ENCODE results near the gene IQSEC3.
"Not testable (repeated sequence)": the region's sequence is repeated elsewhere in the genome, so short reads cannot be mapped to it uniquely, and the experiment has no call there.

IQSEC3 gene

DNA sequence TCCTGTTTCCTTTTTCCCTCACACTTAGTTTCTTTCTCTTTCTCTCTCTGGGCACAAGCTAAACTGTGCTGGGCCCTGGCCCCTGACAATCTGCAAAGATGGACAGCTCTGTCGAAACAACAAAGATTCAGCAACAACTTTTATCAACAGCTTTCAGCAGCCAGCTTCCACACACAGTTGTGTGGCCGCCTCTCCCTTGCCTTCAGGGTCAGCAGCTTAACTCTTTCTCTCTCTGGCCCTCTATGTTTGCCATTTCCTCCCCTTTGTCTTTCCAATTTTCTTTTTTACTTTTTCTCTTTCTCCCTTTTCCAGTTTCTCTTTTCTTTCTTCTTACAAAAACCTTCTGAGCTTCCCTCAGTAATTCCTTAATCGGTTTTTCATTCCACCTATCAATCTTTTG, 43.3 kb downstream of the IQSEC3 start:
- no peak for DNase-seq (ENCODE audit: low read depth in 2 of 3, low spot score in 2 of 3)

DNA sequence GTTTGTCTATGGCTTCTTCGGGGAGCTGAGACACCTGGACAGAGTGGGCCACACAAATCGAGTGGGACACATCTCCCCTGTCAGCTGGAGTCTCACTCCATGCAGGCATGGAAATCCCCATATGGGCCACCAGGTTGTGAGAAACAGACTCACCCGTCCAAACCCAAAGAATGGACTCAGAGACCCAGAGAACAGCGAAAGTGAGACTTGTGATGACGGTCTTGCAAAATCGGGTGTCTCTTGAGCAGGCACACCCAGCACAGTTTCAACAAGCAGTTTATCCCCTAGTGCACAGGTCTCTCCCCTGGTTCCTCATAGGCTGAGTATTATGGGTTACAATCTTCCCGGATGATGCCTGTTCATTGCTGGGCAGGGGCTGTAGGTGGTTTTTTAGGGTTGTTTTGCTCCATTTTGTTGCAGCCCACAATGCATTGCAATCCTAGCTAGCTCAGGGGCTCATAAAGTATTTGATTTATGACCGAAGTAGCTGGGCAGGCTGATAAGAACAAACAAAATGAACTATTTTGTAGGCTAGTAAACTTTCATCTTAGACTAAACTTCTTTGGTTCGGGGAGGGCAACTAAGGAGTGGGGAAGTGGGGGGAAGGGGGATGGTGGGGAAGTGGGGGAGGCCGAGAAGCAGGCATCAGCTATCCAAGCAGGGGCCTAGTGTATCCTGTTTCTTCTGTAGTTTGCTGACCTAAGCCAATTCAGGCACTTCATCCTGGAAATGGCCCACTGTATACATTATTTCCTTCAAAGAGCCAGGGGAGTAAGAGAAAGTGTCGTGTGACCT, 45.3 kb downstream of the IQSEC3 start:
- DNase-seq (ENCODE audit: low read depth in 2 of 3, low spot score in 2 of 3) = no peak

DNA sequence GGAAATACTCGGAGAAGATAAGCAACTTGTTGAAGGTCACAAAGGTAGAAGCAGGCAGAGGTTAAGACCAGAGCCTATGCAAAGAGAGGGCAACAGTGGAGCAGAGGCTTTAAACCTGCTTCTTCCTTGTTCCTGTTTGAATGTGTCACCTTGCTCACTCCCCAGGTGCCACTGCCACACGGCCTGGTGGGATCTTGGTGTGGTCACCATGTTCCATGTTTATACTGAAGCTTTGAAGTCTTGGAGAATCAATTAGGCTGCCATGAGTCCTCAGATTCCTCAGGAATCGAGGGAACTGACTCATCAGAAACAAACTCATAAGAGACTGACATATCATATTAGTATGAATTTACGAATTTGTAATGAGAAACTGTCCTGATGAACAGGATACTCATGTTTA, 46.8 kb downstream of the IQSEC3 start:
- DNase-seq (ENCODE audit: low read depth in 2 of 3, low spot score in 2 of 3) = no peak

DNA sequence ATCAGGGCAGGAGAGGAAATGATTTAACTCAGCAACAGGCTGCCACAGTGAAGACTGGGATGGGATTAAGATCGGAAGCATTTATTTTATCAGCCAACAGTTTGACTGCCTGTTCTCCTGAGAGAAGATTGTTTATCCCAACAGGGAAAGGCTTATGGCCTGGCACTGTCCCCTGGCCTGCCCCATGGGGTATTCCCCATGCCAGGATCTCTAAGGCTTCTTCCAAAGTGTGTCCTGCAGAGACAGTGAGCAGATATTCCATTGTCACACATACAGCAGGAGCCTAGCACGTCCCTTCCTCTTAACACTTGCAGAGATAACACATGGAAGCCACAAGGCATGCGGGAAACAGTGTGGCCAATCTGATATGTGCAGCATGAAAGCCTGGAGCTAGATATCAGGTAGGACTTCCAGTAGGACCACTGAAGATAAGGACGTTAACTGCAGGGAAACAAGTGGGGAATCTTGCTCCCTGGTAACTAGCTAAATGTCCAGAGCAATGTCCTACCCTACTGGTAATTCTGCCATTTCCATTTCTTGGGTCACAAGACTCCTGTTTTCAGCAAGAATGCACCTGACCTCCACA, 48.2 kb downstream of the IQSEC3 start:
- DNase-seq (ENCODE audit: low read depth in 2 of 3, low spot score in 2 of 3) = no peak

DNA sequence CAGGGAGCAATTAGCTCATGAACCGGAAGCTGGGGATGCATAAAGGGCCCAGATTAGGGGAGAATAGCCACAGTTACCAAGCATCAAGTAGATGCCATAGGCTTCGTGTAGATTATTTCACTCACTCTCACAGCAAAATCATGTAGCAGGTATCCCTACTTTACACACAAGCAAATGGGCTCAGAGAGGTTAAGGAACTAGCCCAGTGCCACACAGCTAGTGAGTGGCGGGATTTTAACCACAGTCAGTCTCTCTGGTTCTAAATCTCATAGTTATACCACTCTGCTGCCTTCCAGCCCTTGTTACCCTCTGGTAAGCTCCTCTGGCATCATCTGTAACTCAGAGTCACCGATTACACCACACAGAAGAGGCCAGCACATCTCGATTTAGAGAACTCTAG, 49.0 kb downstream of the IQSEC3 start:
- DNase-seq (ENCODE audit: low read depth in 2 of 3, low spot score in 2 of 3) = no peak

DNA sequence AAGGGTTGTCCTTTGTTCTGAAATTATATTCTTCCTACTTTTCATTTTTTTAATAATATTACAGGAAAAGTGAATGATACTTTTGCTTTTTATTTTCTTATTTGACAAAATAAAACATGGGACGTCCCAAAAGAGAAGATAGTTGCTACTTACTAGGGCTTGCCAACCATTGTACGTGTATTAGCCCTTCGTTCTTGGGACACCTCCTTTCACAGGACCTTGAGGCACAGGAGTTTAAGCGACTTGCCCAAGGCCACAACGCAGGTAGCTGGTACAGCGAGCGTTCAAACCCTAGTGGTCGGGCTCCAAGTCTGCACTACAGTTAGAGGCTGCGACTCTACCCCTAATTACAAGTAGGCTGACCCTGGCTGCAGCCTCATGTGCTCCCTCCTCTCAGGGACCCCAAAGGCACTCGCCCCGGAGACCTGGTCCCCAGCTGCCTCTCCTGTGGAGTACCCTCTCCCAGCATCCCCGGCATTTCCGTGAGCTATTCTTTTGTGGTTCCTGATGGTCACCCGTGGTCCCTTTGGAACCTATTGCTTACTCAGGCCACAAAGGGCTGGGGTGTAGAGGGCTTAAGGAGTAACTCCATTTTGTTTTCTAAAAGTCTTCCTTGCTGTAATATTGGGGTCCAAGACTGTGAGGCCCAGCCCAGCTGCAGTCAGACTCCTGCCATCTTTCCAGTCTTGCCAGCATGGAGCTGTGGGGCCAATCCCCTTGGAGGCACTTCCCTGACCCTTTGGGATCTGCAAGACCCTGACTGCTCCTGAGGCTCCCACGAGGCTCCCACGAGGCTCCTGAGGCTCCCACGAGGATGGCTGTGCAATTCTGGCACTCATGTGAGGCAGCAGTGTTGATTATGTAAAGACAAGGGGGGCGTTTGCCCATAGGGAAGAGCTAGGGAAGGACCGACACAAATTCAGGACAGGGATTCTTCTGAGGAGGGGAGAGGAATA, 49.7 kb downstream of the IQSEC3 start:
- DNase-seq (ENCODE audit: low read depth in 2 of 3, low spot score in 2 of 3) = no peak

DNA sequence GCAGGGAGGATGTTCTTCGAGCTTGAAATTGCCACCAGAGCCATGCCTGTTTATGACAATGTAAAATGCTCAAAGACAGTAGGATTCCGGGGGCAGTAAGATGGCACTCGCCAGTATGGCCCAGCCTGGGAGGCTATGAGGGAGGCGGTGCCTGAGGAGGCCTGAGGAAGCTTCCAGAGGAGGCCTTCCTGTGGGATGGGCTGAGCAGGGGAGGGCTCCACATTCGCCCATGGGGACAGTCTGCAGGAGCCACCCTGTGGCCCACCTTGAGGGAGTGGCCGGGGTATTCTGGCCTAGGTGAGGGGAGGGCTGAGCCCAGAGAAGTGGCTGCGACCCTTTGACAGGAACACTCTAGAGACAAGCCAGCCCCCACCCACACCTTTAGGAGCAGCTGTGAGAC, 50.7 kb downstream of the IQSEC3 start:
- no peak for DNase-seq (ENCODE audit: low read depth in 2 of 3, low spot score in 2 of 3)

DNA sequence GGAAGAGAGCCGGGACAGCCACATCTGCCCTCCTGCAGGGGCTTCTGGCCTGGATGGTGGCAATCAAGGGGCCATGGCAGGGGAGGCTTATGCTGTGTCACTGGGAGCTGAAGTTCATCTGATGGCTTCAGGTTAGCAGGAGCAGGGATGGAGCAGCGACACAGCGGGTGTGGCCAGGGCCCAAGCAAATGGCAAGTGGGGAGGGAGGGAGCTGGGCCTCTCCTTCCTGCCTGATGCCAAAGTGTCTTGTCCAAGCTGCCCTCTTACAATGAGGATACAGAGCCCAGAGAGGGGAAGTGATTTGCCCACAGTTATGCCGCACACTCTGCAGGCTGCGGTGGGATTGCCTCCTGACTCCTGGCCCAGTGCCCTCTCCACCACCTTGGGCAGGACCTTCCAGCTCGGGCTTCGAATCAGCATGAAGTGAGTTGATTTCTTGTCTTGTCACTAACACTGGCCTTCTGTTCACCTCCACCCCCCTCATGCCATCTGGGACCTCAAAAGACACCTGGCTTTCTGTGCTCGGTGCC, 51.3 kb downstream of the IQSEC3 start:
- DNase-seq (ENCODE audit: low read depth in 2 of 3, low spot score in 2 of 3) = no peak

DNA sequence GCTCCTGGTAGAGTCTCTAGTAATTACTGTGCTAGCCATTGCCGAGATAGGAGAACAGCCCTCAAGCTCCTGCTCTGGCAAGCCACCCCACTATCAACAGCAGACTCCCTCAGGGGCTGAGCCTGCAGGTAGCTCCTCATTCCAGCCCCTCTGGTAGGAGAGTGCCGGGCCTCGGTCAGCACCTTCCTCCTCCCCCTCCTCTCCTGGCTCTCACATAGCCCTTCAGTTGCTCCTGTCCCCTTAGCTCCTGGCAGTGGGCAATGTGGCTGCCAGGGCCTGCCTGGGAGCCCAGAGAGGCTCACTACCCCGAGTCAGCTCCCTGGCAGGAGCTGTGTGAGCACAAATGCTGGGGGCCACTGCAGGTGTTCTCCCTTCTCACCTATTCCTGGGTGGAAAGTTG, 52.0 kb downstream of the IQSEC3 start:
- no peak for DNase-seq (ENCODE audit: low read depth in 2 of 3, low spot score in 2 of 3)

DNA sequence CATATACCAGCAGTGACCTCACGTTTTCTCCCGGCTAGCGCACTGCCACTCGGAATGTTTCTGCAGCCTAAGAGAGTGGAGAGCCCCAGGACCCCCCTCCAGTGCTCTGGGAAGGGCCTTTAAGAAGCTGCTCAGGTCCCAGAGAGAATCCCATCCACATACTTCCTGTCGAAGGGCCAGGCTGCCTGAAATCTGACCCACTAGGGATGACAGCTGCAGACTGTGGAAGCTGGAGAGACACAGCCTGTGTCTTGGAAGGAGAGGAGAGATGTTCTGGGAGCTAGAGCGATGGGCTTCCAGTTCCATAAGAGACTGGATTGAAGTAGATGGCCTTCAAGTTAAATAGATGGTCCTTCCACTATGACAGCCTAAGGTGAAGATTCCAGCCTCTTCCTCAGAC, 54.4 kb downstream of the IQSEC3 start:
- no peak for DNase-seq (ENCODE audit: low read depth in 2 of 3, low spot score in 2 of 3)

DNA sequence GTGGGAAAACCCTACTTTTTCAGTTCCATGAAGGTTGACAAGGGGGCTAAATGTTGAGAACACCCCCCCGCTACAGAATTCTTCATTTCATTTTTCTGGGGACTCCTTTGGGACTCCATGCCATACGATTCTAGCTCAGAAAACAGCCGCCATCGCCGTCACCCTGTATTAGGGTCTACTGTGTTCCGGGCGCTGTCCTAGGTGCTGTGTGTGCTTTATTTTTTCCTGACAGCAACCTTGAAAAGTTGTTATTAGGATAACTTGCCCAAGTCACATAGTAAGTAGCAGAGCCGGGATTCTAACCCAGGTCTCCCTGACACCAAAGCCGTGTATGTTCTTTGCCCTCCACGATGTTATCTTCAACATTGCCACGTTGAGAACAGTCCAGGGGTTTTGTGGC, 55.1 kb downstream of the IQSEC3 start:
- DNase-seq (ENCODE audit: low read depth in 2 of 3, low spot score in 2 of 3) = no peak

DNA sequence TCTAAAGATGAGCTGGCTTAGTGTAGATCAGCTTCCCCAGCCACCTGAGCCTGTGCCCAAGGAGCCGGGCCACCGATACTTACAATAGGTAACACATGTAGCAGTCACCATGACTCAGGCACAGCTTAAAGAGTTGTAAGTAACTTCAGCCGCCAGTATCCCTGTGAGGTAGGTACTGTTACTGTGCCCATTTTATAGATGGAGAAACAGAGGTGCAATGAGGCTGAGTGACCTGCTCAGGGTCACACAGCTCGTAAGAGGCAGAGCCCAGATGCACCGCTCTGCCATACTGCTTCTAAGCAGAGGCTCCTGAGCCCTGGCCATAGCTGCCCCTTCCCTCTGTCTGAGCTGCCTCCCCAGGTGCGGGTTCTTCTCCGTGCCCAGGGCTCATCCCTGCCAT, 58.5 kb downstream of the IQSEC3 start:
- DNase-seq (ENCODE audit: low read depth in 2 of 3, low spot score in 2 of 3) = no peak

DNA sequence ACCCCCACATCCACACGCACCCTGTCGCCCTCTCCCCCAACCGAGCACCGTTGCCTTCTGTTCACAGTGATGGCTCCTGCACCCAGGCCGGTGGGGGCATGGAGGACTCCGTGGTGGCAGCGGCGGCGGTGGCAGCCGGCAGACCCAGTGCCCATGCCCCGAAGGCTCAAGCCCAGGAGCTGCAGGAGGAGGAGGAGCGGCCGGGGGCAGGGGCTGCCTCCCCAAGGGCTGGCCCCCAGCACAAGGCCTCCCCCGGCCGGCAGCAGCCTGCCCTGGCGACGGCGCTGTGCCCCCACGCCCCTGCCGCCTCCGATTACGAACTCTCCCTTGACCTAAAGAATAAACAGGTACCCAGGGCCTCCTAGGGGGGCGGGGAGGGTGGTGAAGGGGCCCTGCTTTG, 59.0 kb downstream of the IQSEC3 start:
- DNase-seq (ENCODE audit: low read depth in 2 of 3, low spot score in 2 of 3) = no peak

DNA sequence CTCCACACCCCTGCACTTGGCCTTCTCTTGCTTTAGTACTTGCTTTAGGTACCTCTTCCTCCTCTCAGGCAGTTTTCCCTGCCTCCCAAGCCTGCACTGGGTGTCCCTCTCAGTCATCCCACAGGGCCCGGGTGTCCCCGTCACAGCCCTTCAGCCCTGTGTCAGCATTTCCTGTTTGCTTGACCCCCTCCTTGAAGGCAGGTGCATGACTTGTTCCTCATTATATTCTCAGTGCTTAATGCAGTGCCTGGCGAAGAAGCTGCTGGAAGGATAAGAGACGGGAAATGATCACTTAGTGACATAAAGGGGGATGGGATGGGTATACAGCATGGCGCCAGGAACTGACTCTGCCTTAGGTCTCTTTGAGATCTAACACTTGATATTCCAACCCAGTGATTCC, 61.5 kb downstream of the IQSEC3 start:
- no peak for DNase-seq (ENCODE audit: low read depth in 2 of 3, low spot score in 2 of 3)

DNA sequence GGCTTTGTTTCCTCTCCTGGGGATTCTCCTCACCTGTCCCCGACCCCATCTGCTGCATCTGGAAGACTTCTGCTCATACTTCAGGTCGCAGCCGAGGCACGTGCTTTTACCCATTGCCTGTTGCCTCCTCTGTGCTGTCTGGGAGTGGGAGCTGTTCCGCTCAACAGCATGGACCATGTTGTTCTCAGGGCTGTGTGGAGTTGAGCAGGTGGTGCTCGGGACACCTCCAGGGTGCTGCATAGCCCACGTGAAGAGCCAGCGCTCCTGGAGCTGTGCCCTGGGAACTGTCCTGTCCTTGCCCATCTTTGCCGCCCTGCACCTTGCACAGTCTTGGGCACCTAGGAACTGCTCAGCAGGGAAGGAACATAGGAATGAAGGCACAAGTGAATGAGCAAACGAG, 62.4 kb downstream of the IQSEC3 start:
- no peak for DNase-seq (ENCODE audit: low read depth in 2 of 3, low spot score in 2 of 3)

DNA sequence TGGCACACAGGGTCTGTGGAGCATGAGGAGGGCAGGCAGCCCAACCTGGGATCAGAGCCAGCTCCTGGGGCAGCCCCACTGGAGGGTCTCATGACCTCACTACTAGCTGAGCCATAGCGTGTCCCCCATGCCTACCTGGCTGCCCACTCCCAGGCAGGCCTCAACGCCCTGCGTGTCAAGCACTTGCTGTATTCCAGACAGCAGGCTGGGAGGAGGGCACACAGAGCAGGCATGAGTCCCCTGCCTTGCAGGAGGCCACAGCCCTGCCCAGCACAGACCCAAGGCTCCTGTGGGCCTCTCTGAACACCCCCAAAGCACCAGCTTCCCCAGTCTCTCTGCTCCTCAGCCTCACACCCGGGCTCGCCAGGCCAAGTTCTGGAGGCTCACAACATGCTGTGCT, 64.0 kb downstream of the IQSEC3 start:
- no peak for DNase-seq (ENCODE audit: low read depth in 2 of 3, low spot score in 2 of 3)

DNA sequence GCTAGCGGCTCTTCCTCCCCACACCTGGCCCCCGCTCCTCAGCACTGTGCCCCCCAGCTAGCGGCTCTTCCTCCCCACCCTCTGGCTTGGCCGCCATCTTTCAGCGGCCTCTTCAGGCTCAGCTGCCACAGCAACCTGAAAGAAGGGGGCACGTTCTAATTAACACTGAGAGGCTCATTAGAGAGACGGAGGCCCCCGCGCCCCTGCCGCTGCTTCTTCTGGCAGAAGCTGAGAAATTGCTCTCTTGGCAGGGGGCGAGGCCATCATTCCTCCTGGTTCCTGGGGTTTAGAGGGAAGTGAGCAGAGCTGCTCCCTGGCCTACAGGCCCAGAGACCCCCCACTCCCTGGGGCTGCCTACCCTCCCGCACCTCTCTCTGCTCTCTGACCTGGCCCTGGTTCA, 64.4 kb downstream of the IQSEC3 start:
- DNase-seq (ENCODE audit: low read depth in 2 of 3, low spot score in 2 of 3) = no peak

DNA sequence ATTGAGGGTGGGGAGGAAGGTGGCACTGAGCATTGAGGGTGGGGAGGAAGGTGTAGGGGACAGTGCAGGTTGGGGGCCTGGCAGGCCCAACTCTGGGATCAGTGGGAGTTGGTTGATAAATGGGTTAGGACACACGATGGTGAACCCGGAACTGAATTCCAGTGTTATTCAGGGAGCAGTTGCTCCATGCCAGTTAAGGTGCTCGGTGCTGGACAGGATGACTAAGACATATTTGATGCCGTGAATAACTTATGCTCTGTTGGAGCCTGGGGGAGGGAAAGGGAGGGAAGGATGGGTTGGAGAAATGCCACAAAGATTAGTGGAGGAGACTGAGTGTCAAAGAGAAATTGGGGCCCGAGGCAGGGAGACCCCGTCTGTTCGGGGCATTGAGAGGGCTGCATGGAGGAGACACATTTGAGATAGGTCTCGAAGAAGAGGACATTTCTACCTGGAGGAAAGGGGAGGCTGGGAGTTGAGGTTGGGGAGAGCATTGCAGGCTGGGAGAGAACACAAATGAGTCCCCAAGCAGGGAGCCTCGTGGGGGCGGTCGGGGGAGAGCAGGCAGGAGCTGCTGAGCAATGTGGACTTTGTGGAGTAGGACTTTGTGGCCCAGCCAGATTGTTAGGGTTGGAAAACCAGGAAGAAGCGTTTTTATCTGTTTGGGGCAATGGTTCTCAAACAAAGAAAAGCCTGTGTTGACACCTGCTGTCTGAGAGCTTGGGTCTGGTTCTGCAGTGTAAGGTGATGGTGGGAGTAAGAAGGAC, 65.3 kb downstream of the IQSEC3 start:
- DNase-seq (ENCODE audit: low read depth in 2 of 3, low spot score in 2 of 3) = no peak

DNA sequence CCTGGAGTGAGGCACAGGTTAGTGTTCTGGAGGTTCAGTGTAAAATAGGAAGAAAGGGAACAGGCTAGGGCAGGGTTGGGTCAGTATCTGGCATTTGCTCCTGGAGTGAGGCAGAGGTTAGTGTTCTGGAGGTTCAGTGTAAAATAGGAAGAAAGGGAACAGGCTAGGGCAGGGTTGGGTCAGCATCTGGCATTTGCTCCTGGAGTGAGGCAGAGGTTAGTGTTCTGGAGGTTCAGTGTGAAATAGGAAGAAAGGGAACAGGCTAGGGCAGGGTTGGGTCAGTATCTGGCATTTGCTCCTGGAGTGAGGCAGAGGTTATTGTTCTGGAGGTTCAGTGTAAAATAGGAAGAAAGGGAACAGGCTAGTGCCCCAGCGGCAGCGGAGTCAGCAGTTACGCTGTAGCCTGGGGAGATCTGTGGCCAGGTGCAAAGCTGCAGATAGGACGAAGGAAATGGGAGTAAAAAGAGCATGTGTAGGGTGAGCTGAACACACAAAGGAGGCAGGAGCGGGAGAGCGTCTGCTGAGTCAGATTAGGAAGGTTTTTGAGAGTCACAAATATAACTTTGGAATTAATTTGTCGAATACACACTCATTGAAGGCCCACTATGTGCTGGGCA, 67.2 kb downstream of the IQSEC3 start:
- not testable (repeated sequence) for DNase-seq (ENCODE audit: low read depth in 2 of 3, low spot score in 2 of 3)

DNA sequence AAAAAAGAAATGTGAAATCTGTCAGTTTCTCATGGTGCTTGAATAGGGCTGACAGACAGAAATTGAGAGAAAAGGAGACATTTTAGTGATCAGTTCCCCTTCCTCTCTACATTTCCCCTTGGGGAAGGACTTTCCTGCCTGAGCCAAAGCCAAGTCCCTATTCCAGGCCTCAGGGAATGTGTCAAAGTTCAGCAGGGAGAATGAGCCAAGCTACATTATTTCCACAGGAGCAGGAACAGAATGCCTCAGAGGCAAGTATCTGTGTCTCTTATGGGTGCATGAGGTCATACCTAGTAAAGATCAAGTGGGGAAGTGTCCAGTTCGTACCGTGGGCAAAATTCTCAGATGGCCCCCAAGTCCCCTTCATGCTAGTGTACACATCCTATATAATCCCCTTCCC, 68.6 kb downstream of the IQSEC3 start:
- DNase-seq (ENCODE audit: low read depth in 2 of 3, low spot score in 2 of 3) = no peak

All from activated CD8-positive, alpha-beta memory T cell treated with anti-CD3 and anti-CD28 coated beads for 48 hours (primary cell).